Stimulated activated CD8-positive, alpha-beta memory T cell treated with anti-CD3 and anti-CD28 coated beads, Interleukin-15, amount 100 ng/mL, for 4 hours (primary cell): ENCODE data around the gene SLC35F1.

Experiments
- DNase-seq, 2 donors: peaks; one replicate each; pipeline ENCODE4 v3.0.0-alpha.2; 2020; ENCODE audit warnings: low read depth in 2 of 2

The SLC35F1 gene

GRCh38 chr6:118122801-118123200, 215.7 kb downstream of the SLC35F1 start:
- DNase-seq: no peak

- no peak for DNase-seq
Measured at GRCh38 chr6:118123503-118124037, 216.5 kb downstream of the SLC35F1 start.

- DNase-seq: no peak
Measured at GRCh38 chr6:118124851-118125250, 217.8 kb downstream of the SLC35F1 start.

GRCh38 chr6:118128755-118129154, 221.7 kb downstream of the SLC35F1 start:
- DNase-seq: no peak

GRCh38 chr6:118134206-118134605, 227.1 kb downstream of the SLC35F1 start:
- no peak for DNase-seq

- no peak for DNase-seq
Measured at GRCh38 chr6:118134736-118135135, 227.7 kb downstream of the SLC35F1 start.

GRCh38 chr6:118135371-118135770, 228.3 kb downstream of the SLC35F1 start:
- DNase-seq: no peak

GRCh38 chr6:118141211-118141610, 234.1 kb downstream of the SLC35F1 start:
- no peak for DNase-seq

GRCh38 chr6:118146584-118146983, 239.5 kb downstream of the SLC35F1 start:
- DNase-seq: no peak

GRCh38 chr6:118147511-118147910, 240.4 kb downstream of the SLC35F1 start:
- no peak for DNase-seq

- no peak for DNase-seq
Measured at GRCh38 chr6:118148561-118148960, 241.5 kb downstream of the SLC35F1 start.

- DNase-seq: no peak
Measured at GRCh38 chr6:118152524-118152923, 245.5 kb downstream of the SLC35F1 start.

- no peak for DNase-seq
Measured at GRCh38 chr6:118161343-118161742, 254.3 kb downstream of the SLC35F1 start.

GRCh38 chr6:118163542-118163941, 256.5 kb downstream of the SLC35F1 start:
- no peak for DNase-seq

- DNase-seq: no peak
Measured at GRCh38 chr6:118165500-118165899, 258.4 kb downstream of the SLC35F1 start.

- no peak for DNase-seq
Measured at GRCh38 chr6:118168421-118168820, 261.4 kb downstream of the SLC35F1 start.

- DNase-seq: no peak
Measured at GRCh38 chr6:118171852-118172251, 264.8 kb downstream of the SLC35F1 start.

GRCh38 chr6:118174071-118174470, 267.0 kb downstream of the SLC35F1 start:
- no peak for DNase-seq

GRCh38 chr6:118177720-118178119, 270.7 kb downstream of the SLC35F1 start:
- DNase-seq: no peak

GRCh38 chr6:118179048-118179447, 272.0 kb downstream of the SLC35F1 start:
- DNase-seq: no peak

GRCh38 chr6:118186672-118187567, 279.9 kb downstream of the SLC35F1 start:
- DNase-seq: no peak

GRCh38 chr6:118187568-118188164, 280.6 kb downstream of the SLC35F1 start:
- DNase-seq: no peak

GRCh38 chr6:118188561-118188960, 281.5 kb downstream of the SLC35F1 start:
- DNase-seq: no peak
